ENCODE measurements around the gene C2CD2L. TPM values are rescaled to one million over a fixed set of nuclear protein-coding genes. Genes with fewer than 3 reads are reported as not detected.

C2CD2L gene
- polyA plus RNA-seq, 1 of the 3 experiments (the other 2 are of a cell fraction): 8.6 TPM

- Histone ChIP-seq H3K9me3 (no peaks in the 10 kb centered on the region), H3K27ac (ENCODE audit: low read depth in 2 of 2, low read length in 1 of 2) (no peak overlapping the region), H3K4me2 (peak overlapping the region; percentile 91), H3K27me3 (ENCODE audit: insufficient read depth) (no peaks in the 10 kb centered on the region), H3K4me1 (ENCODE audit: control insufficient read depth in 1 of 2, insufficient read depth in 2 of 2, low read depth in 1 of 2, low read length in 1 of 2) (peaks cover 0 to 12% of the 10 kb centered on the region in 2 experiments; a peak in 1 of 4 replicates), H3K4me3 (ENCODE audit: low read depth in 2 of 2, low read length in 1 of 2) (peak overlapping the region in 1 of 2 experiments; percentile 67; a peak in 2 of 4 replicates), H3K9ac (no peak overlapping the region), H2AFZ (ENCODE audit: low read depth) (peak overlapping the region; percentile 90), H3F3A (replicated peaks; ENCODE audit: insufficient read depth) (no peaks in the 10 kb centered on the region), H3K36me3 (replicated peaks in 1 of 2; ENCODE audit: control insufficient read depth in 1 of 2, insufficient read depth in 2 of 2, low read length in 1 of 2) (no peaks in the 10 kb centered on the region), H3K9me2 (no peaks in the 10 kb centered on the region), H4K20me1 (ENCODE audit: insufficient read depth) (no peaks in the 10 kb centered on the region), H3K79me2 (ENCODE audit: insufficient read depth) (no peaks in the 10 kb centered on the region)
- no peak for DNase-seq
- 58% methylated on average over 24 of the region's 33 CpGs for WGBS (ENCODE audit: low lambda C conversion rate)
- ChIA-PET POLR2A (no interaction called here), CTCF (interaction anchor here (0.8 to 8.9 kb wide), 10 partner anchors 10 to 173 kb away, joined by 3 to 48 read pairs (median 4); partner anchors contain the start of genes DPAGT1 and NLRX1)
- TF ChIP-seq, protein P1, sequence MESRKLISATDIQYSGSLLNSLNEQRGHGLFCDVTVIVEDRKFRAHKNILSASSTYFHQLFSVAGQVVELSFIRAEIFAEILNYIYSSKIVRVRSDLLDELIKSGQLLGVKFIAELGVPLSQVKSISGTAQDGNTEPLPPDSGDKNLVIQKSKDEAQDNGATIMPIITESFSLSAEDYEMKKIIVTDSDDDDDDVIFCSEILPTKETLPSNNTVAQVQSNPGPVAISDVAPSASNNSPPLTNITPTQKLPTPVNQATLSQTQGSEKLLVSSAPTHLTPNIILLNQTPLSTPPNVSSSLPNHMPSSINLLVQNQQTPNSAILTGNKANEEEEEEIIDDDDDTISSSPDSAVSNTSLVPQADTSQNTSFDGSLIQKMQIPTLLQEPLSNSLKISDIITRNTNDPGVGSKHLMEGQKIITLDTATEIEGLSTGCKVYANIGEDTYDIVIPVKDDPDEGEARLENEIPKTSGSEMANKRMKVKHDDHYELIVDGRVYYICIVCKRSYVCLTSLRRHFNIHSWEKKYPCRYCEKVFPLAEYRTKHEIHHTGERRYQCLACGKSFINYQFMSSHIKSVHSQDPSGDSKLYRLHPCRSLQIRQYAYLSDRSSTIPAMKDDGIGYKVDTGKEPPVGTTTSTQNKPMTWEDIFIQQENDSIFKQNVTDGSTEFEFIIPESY (IDR thresholded peaks at IDR 0.05; ENCODE audit: borderline replicate concordance, low read depth): no peak
- TF ChIP-seq, protein P2, sequence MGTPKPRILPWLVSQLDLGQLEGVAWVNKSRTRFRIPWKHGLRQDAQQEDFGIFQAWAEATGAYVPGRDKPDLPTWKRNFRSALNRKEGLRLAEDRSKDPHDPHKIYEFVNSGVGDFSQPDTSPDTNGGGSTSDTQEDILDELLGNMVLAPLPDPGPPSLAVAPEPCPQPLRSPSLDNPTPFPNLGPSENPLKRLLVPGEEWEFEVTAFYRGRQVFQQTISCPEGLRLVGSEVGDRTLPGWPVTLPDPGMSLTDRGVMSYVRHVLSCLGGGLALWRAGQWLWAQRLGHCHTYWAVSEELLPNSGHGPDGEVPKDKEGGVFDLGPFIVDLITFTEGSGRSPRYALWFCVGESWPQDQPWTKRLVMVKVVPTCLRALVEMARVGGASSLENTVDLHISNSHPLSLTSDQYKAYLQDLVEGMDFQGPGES (IDR thresholded peaks at IDR 0.05; ENCODE audit: low read depth, low read length): no peak
- TF ChIP-seq JUND (IDR thresholded peaks at IDR 0.05): no peak
- no peak for TF ChIP-seq SMC3 (IDR thresholded peaks at IDR 0.05; ENCODE audit: low read depth, low read length)
- no peak for TF ChIP-seq MXI1 (IDR thresholded peaks at IDR 0.05; ENCODE audit: low read depth, low read length)
- TF ChIP-seq EZH2phosphoT487 (IDR thresholded peaks at IDR 0.05; ENCODE audit: borderline replicate concordance, low read depth): no peak
- no peak for TF ChIP-seq EP300 (IDR thresholded peaks at IDR 0.05; ENCODE audit: borderline replicate concordance in 1 of 2, low read depth in 1 of 2, low read length in 1 of 2)
- TF ChIP-seq CTCF (IDR thresholded peaks at IDR 0.05): no peak
- no peak for TF ChIP-seq NFIC (IDR thresholded peaks at IDR 0.05; ENCODE audit: borderline replicate concordance)
- TF ChIP-seq, protein P3, sequence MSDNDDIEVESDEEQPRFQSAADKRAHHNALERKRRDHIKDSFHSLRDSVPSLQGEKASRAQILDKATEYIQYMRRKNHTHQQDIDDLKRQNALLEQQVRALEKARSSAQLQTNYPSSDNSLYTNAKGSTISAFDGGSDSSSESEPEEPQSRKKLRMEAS (IDR thresholded peaks at IDR 0.05; ENCODE audit: low read depth): no peak
- TF ChIP-seq REST (IDR thresholded peaks at IDR 0.05; ENCODE audit: low read depth, low read length): no peak
- TF ChIP-seq ELF1 (IDR thresholded peaks at IDR 0.05): no peak
These were observed 42.7 kb downstream of the C2CD2L start for GRCh38 chr11:119149786-119150275.

Data from SK-N-SH (cell line).